Forelimb muscle (tissue), 1 donor: Measurements from ENCODE around the gene PDGFC. TPM values are rescaled to one million over a fixed set of nuclear protein-coding genes. Genes with fewer than 3 reads are reported as not detected.
"Not testable (repeated sequence)": the region's sequence is repeated elsewhere in the genome, so short reads cannot be mapped to it uniquely, and the experiment has no call there.

ENCODE experiments used
- DNase-seq: peaks from one replicate; pipeline ENCODE4 v3.0.0-alpha.2; 2013; ENCODE audit warnings: low read depth
- polyA plus RNA-seq: library from polyadenylated mRNA; unstranded; fragments of 120-200 nt; gene quantifications from one replicate; pipeline ENCODE4 v1.2.1, GENCODE V29; 2013; ENCODE audit not compliant: insufficient read length

PDGFC gene
- polyA plus RNA-seq, 1 donor: 26.3 TPM

GRCh38 chr4:156950948-156951347 lies 20.7 kb downstream of the PDGFC start:
- no peak for DNase-seq

GRCh38 chr4:156950090-156950489 lies 21.5 kb downstream of the PDGFC start:
- no peak for DNase-seq

GRCh38 chr4:156949373-156949814 lies 22.2 kb downstream of the PDGFC start:
- no peak for DNase-seq

GRCh38 chr4:156948738-156949137 lies 22.9 kb downstream of the PDGFC start:
- DNase-seq: no peak

- no peak for DNase-seq
These were observed 23.5 kb downstream of the PDGFC start for GRCh38 chr4:156948133-156948532.

- no peak for DNase-seq
These were observed 24.8 kb downstream of the PDGFC start for GRCh38 chr4:156946516-156947424.

DNA sequence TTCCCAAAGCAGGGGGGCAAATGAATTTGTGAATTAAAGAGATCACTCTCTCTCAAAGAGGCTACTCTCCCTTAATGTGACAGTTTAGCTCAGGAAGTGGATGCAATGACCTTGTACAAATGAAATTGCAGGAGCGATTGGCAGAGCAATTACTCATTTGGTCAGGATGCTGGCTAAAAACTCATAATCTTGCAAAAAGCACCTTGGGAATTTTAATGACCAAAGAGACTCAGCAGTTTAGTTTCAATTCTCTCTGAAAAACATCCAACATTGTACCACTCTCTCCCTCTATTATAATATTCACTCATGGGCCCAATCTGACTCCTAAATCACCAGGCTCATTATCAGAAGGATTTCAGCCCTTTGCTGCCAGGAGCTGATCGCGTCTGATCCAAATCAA lies 26.1 kb downstream of the PDGFC start:
- no peak for DNase-seq

DNA sequence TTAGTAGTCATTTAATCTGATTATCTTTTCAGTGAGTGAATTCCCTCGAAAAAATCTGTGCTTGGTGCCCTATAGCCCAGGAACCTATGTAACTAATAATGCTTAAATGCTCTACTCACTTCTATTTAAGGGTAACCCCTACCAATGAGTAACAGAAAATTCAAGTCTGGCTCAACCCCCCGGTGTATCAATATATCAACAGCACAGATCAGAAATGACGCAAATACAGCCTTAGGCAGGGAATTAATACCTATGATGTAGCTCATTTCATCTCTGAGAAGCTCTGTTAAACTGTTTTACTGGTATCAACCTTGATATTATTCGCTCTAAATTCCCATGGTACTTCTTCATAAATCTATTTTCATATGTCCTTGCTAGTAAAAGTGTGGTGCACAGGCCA lies 28.6 kb downstream of the PDGFC start:
- no peak for DNase-seq

DNA sequence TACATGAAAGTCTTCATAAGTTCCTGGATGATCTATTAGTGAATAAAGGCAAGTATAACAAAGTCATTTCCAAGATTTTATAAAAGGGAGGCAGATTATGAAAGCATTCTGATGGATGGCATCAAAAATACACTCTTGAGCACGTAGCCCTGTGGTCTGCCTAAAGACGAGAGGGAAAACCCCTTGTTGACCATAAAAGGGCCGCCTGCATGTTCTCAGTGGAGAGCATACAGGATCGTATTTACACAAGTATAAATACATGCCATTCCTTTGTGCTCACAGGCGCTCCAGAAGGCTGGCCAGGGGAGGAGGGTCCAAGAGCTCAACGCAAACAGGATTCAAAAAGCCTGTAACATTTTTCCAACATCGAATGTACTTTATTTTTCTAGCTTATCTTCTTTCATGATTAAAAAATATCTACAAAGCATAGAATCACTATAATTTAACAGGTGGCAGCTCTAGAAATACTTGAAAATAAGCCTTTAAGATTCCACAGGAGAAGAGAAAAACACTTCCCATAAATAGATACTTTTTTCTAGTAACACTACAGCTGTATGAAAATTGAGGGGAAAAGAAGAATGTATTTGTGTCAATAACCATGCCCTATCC lies 29.6 kb downstream of the PDGFC start:
- DNase-seq: no peak

GRCh38 chr4:156939801-156940200 lies 31.8 kb downstream of the PDGFC start:
- no peak for DNase-seq

GRCh38 chr4:156939139-156939538 lies 32.5 kb downstream of the PDGFC start:
- DNase-seq: no peak

DNA sequence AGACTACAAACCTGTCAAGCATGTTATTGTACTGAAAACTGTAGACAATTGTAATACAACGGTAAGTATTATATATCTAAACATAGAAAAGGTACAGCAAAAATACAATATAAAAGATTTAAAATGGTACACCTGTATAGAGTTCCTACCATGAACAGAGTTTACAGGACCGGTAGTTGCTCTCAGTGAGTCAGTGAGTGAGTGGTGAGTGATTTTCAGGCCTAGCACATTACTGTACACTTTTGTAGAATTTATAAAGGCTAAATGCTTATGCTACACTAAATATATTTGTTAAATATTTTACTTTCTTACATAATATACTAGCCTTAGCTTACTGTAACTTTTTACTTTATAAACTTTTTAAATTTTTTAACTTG lies 37.4 kb downstream of the PDGFC start:
- DNase-seq: no peak

- DNase-seq: no peak
These were observed 37.9 kb downstream of the PDGFC start for GRCh38 chr4:156933633-156934258.

DNA sequence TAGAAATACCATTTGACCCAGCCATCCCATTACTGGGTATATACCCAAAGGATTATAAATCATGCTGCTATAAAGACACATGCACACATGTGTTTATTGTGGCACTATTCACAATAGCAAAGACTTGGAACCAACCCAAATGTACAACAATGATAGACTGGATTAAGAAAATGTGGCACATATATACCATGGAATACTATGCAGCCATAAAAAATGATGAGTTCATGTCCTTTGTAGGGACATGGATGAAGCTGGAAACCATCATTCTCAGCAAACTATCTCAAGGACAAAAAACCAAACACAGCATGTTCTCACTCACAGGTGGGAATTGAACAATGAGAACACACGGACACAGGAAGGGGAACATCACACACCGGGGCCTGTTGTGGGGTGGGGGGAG lies 39.2 kb downstream of the PDGFC start:
- not testable (repeated sequence) for DNase-seq

DNA sequence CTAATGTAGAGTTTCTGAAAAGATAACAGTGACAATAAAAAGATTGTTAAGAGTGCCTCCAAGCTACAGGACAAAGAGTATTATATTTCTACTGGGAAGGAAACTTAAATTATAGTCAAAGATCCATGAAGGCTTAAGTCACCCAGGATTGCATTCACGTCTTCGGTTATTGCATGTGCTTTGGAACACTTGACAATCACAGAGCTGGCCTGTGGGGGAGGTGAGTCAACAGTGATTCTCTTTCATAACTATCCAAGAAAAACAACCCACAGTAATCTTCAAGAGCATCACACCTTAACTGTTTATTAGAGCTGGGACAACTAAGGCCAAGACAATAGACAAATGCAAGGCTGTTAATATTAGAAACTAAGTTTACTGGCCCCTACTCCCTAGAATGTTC lies 40.3 kb downstream of the PDGFC start:
- no peak for DNase-seq

GRCh38 chr4:156929386-156930105 lies 42.1 kb downstream of the PDGFC start:
- no peak for DNase-seq

DNA sequence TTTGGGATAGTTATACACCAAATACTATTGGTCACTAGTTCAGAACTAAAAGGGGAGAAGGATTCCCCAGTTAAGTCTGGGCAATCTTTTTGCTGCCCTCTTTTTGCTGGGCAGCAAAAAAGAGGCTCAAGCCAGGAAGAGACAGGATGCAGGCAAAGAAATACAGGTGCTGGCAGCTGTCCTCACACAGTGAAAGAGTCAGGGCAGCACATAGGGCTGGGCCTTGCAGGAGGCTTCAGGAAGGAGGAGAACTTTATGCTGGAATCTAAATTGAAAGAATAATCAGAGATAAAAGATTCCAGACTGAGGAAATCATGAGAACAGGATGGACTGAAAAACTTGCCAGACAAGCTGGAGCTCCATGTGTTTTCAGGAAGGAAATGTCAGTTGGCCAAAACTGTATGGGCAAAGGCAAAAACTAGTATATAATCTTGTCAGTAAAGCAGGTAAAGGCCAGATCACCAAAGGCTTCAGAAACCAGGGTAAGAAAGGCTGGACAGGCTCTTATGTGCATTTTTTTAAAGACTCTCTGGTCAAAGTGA lies 46.8 kb downstream of the PDGFC start:
- no peak for DNase-seq

- no peak for DNase-seq
These were observed 48.1 kb downstream of the PDGFC start for GRCh38 chr4:156923525-156923924.

DNA sequence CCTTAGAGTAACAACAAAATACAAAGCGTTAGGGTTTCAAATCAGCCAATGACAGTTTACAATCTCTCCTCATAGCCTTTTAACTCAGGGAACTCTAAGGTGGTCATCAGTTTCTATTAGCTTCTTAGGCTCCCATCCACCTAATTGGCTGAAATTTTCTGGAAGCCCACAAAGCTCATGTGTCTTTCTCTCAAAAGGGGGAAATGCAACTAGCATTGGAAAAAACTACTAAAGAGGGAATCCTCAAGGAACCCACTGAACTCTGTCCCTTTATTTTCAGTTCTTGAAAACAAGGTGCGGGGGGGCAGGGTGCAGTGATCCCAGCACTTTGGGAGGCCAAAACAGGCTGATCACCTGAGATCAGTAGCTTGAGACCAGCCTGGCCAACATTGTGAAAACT lies 56.4 kb downstream of the PDGFC start:
- no peak for DNase-seq

GRCh38 chr4:156913234-156913633 lies 58.4 kb downstream of the PDGFC start:
- no peak for DNase-seq

DNA sequence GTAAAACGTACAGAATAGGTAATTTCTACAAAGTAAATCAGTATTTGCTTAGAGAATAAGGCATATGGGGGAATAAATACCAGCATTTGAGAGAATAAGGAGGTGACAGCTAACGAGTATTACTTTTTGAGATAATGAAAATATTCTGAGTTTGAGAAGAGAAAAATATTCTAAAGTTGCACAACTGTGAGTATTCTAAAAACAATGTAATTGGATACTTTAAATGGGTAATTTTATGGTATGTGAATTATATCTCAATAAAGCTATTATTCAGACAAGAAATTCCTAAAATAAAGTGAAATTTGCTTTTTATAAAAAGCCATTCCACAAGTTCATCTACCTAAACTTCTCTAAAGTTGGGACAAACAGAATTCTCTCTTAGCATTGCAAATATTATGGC lies 62.6 kb downstream of the PDGFC start:
- no peak for DNase-seq

- DNase-seq: no peak
These were observed 65.3 kb downstream of the PDGFC start for GRCh38 chr4:156906325-156906724.
